Muscle of leg (tissue), 11 donors: ENCODE results near the gene POLR1G. TPM values are rescaled to one million over a fixed set of nuclear protein-coding genes. Genes with fewer than 3 reads are reported as not detected.

Experiments used
- DNase-seq: peaks from one replicate; pipeline ENCODE4 v3.0.0; 2013
- H3K27ac ChIP-seq: one replicate; pipeline ENCODE4 v1.5.1; 2013; ENCODE audit warnings: mild to moderate bottlenecking, low read length, control low read depth
- H3K27me3 ChIP-seq: one replicate; pipeline ENCODE4 v1.6.1; 2013; ENCODE audit warnings: low read length; ENCODE audit not compliant: control insufficient read depth, insufficient read depth
- H3K36me3 ChIP-seq: one replicate; pipeline ENCODE4 v1.6.1; 2013; ENCODE audit warnings: low read length; ENCODE audit not compliant: control insufficient read depth, insufficient read depth
- H3K4me1 ChIP-seq: one replicate; pipeline ENCODE4 v1.6.1; 2013; ENCODE audit warnings: low read length; ENCODE audit not compliant: control insufficient read depth, insufficient read depth
- H3K4me3 ChIP-seq: one replicate; pipeline ENCODE4 v1.5.1; 2013; ENCODE audit warnings: low read length, control low read depth
- H3K9me3 ChIP-seq: replicated peaks from 2 replicates; pipeline ENCODE4 v1.6.1; 2013; ENCODE audit warnings: low read depth, low read length; ENCODE audit not compliant: control insufficient read depth
- WGBS: methylation state at CpG from one replicate; pipeline ENCODE4 v1.1.5; 2013; ENCODE audit warnings: missing lambda C conversion rate; ENCODE audit not compliant: insufficient coverage; 5-methylcytosine and 5-hydroxymethylcytosine counted together
- polyA plus RNA-seq, 8 donors: library from polyadenylated mRNA; unstranded; fragments of 120-200 nt; gene quantifications; one replicate each; pipeline versions ENCODE4 v1.2.1 to v1.2.3, GENCODE V29; 2013; ENCODE audit warnings: inconsistent platforms in 1 of 8, low replicate concordance in 1 of 8; ENCODE audit not compliant: insufficient read length in 8 of 8, insufficient read depth in 1 of 8
- total RNA-seq: library from RNA; stranded (reverse); fragments of 120-200 nt; gene quantifications from one replicate; pipeline ENCODE4 v1.2.4, GENCODE V29; 2013

The POLR1G gene
- total and polyA plus RNA-seq, 9 donors, result 4.4 to 8.9 (median 6.8) TPM

DNA sequence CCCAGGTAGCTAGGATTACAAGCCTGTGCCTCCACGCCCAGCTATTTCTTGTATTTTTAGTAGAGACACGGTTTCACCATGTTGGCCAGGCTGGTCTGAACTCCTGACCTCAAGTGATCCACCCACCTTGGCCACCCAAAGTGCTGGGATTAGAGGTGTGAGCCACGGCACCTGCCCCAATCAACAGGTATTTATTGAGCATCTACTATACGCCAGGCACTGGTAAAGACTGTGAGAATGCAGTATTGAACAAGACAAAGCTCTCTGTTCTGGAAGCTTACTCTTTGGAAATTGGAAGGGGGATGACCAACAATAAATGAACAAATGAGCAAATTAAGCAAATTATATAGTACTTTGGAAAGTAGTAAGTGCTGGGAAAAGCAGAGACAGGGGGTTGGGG is 38.7 kb downstream of the POLR1G start:
- DNase-seq, result no peak
- H3K4me3 ChIP-seq, result no peak overlapping the region
- H3K27ac ChIP-seq, result peak overlapping the region; percentile 95
- no peaks in the 10 kb centered on the region for H3K27me3 ChIP-seq
- no peaks in the 10 kb centered on the region for H3K36me3 ChIP-seq
- 60% methylated on average over 1 of the region's 4 CpGs for WGBS
- H3K9me3 ChIP-seq, result no peaks in the 10 kb centered on the region
- peaks cover 58% of the 10 kb centered on the region for H3K4me1 ChIP-seq

DNA sequence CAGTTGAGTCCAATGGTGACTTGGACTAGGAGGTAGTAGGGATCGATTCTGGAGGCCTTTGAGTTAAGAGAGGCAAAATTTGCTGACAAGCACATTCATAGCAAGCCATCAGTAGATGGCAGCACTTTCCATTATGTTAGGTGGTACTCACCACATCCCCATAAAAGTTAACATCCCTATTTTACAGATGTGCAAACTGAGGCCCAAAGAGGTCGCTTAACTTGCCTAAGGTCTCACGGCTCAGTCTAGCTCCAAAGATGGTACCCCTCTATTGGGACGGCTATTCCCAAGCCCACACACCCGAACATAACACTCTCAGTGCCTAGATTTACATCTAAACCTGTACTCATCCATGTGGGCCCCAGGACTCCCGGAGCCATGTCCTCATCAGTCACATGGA is 39.9 kb downstream of the POLR1G start:
- H3K27me3 ChIP-seq, result no peaks in the 10 kb centered on the region
- peaks cover 52% of the 10 kb centered on the region for H3K4me1 ChIP-seq
- H3K4me3 ChIP-seq, result no peak overlapping the region
- H3K27ac ChIP-seq, result no peak overlapping the region
- no peaks in the 10 kb centered on the region for H3K36me3 ChIP-seq
- DNase-seq, result no peak
- no peaks in the 10 kb centered on the region for H3K9me3 ChIP-seq
- WGBS, result 90% methylated on average over 4 of the region's 6 CpGs

DNA sequence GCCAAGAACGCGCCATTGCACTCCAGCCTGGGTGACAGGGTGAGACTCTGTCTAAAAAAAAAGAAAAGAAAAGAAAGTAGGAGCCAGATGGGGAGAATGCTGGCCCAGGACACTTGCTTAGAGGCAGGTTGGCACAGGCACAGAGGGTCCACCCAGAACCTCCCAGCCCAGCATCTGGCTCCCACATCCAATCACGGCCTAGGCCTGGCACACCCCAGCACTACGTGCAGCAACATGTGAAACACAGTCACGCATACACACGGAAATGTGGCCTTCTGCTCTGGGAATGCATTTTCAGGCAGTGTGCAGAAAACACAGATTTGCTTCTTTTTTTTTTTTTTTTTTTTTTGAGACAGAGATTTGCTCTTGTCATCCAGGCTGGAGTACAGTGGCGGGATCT is 40.5 kb downstream of the POLR1G start:
- H3K4me1 ChIP-seq, result peaks cover 57% of the 10 kb centered on the region
- no peak overlapping the region for H3K27ac ChIP-seq
- no peaks in the 10 kb centered on the region for H3K36me3 ChIP-seq
- no peak overlapping the region for H3K4me3 ChIP-seq
- DNase-seq, result peak; percentile 75
- no peaks in the 10 kb centered on the region for H3K9me3 ChIP-seq
- H3K27me3 ChIP-seq, result no peaks in the 10 kb centered on the region
- WGBS, result 47% methylated on average over 5 of the region's 7 CpGs

DNA sequence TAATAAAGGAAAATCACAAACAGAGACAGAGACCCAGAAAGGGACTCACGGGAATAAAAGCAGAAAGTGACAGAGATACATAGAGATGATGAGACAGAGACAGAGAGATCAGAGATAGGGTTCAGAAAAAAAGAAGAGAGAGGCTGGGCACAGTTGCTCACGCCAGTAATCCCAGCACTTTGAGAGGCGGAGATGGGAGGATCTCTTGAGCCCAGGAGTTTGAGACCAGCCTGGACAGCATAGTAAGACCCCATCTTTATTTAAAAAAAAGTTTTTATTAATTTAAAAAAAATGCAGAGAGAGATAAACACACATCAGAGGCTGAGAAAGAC is 41.9 kb downstream of the POLR1G start:
- H3K4me1 ChIP-seq, result peaks cover 48% of the 10 kb centered on the region
- H3K9me3 ChIP-seq, result no peaks in the 10 kb centered on the region
- 80% methylated on average over 1 of the region's 3 CpGs for WGBS
- H3K27ac ChIP-seq, result no peak overlapping the region
- no peaks in the 10 kb centered on the region for H3K27me3 ChIP-seq
- H3K36me3 ChIP-seq, result no peaks in the 10 kb centered on the region
- no peak overlapping the region for H3K4me3 ChIP-seq
- no peak for DNase-seq

DNA sequence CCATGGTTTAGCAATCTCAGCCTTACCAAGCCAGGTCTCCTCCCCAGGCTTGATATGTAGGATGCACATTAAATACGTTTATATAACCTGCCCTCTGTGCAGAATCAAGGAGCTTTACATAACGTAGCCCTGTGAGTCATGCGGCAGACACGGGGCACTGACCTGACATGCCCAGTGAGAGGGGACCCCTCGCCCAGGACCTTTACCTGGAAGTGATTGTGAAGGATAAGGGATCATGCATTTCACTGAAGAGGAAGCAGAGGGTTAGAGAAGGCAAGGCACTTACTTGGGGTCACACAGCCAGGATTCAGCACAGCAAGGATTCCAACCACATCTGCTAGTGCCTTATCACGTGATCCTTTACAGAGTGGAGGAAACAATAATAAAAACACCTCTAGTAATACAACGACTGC is 42.4 kb downstream of the POLR1G start:
- Histone ChIP-seq H3K4me3 (no peak overlapping the region), H3K36me3 (no peaks in the 10 kb centered on the region), H3K27me3 (no peaks in the 10 kb centered on the region), H3K4me1 (peaks cover 43% of the 10 kb centered on the region), H3K27ac (no peak overlapping the region), H3K9me3 (no peaks in the 10 kb centered on the region)
- no peak for DNase-seq
- WGBS, result 82% methylated on average over 5 of the region's 7 CpGs

DNA sequence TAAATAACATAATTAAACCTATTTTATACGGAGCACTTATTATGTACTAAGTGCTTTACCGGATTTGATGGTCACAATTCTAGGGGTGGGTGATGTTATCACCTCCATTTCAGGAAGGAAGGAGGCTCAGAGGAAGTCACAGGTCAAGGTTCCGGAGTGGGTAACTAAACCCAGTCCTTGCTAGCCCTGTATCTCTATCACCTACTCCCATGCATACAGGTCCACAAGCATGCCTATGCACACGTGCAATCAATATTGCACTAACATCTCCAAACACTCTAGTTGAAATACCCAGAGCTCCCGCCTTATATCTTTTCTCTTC is 43.5 kb downstream of the POLR1G start:
- Histone ChIP-seq H3K4me1 (peaks cover 37% of the 10 kb centered on the region), H3K27ac (peak overlapping the region; percentile 84), H3K9me3 (no peaks in the 10 kb centered on the region), H3K4me3 (peak overlapping the region; percentile 59), H3K27me3 (no peaks in the 10 kb centered on the region), H3K36me3 (no peaks in the 10 kb centered on the region)
- DNase-seq, result no peak
- 11% methylated on average over 2 of the region's 5 CpGs for WGBS

DNA sequence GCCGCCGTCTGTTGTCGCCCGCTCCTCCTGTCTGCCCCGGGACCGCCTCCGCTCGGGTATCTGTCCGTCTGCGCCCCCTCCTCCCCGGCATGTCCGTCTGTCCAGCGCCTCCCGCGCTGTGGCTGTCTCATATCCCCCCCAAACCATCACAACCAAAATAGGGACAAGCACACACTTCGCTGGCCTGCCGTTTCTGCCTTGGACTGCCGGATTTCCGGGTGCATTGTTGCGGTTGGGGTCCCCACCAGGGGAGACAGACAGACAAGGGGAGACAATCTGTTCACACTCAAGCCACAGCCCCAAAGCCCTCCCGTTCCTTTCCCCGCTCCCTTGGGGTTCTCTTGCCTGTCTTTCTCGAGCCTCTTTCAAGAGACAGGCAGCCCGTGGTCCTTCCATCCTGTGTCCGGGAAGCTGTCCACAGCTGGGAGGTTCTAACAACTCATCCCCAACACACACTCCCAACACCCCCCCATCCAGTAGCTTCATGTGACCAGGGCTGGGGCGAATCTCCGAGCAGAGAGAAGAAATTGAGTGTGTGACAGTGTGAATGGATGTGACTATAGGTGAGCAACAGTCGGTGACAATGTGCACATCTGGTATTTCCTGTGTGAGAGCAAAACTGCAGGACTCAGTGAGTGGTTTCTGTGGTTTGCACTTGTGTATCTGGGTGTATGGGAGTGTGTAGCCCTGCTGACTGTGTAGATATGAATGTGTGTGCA is 44.8 kb downstream of the POLR1G start:
- peaks cover 46% of the 10 kb centered on the region for H3K4me1 ChIP-seq
- no peaks in the 10 kb centered on the region for H3K36me3 ChIP-seq
- H3K27ac ChIP-seq, result peak overlapping the region; percentile 95
- 1% methylated on average over 25 of the region's 28 CpGs for WGBS
- peak; percentile 88 for DNase-seq
- no peaks in the 10 kb centered on the region for H3K27me3 ChIP-seq
- peak overlapping the region; percentile 67 for H3K4me3 ChIP-seq
- no peaks in the 10 kb centered on the region for H3K9me3 ChIP-seq

DNA sequence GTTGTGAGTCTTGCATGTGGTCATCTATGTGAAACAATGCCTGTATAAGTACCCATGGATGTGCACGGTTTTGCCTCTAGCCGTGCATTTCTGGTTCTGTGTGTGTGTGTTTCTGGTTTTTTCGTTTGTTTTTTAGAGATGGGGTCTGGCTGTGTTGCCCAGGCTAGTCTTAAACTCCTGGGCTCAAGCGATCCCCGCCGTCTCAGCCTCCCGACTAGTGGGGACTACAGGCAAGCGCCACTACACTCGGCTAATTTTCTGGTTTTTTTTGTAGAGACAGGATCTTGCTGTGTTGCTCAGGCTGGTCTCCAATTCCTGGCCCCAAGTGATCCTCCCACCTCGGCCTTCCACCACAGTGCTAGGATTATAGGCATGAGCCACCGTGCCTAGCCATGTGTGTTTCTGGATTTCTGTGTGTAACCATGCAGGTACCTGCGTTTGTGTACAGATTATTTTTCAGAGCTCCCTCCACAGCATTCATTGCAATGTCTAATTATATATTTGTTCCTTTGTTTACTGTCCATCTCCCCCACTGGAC is 45.5 kb downstream of the POLR1G start:
- no peaks in the 10 kb centered on the region for H3K27me3 ChIP-seq
- DNase-seq, result no peak
- H3K27ac ChIP-seq, result no peak overlapping the region
- H3K36me3 ChIP-seq, result no peaks in the 10 kb centered on the region
- H3K9me3 ChIP-seq, result no peaks in the 10 kb centered on the region
- peaks cover 47% of the 10 kb centered on the region for H3K4me1 ChIP-seq
- H3K4me3 ChIP-seq, result no peak overlapping the region
- 53% methylated on average over 5 of the region's 12 CpGs for WGBS

DNA sequence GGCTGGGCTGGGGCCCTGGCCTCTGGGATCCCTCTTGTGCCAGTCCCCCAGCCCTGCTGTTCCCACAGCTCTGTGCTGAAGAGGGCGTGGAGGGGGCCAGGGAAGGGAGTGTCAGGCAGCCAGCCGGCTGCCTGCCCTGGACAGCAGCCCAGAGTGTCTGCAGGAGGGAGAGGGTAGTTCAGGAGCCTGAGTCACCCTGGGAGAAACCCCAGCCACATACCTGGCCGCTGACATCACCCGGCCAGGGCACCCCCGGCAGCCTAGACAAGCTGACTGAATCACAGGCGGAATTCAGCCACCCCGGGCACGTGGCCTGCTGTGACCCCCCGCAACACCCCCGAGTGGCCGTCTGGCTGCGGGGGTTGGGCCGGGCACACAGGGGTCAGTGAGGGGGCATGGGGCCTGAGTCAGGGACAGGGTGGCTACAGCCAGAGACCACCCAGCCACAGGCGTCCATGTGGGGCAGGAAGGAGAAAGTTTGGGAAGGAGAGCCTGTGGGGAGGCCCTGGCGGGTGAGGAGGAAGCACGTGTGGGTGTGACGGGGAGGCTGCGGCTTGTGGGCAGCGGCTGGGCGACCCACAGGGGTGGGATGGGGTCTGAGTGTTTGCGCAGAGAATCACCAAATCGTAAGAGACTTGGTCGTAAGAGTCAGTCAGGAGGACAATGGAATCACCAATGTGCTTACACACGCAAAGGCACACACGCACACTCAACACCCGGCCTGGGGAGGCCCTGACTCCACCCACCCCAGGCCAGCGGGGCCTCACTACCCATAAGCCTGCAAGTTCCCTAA is 49.5 kb downstream of the POLR1G start:
- 3% methylated on average over 14 of the region's 27 CpGs for WGBS
- Histone ChIP-seq H3K27me3 (peaks cover 3% of the 10 kb centered on the region), H3K36me3 (no peaks in the 10 kb centered on the region), H3K27ac (peak overlapping the region; percentile 80), H3K4me1 (peaks cover 27% of the 10 kb centered on the region), H3K9me3 (no peaks in the 10 kb centered on the region), H3K4me3 (no peak overlapping the region)
- peak; percentile 96 for DNase-seq

DNA sequence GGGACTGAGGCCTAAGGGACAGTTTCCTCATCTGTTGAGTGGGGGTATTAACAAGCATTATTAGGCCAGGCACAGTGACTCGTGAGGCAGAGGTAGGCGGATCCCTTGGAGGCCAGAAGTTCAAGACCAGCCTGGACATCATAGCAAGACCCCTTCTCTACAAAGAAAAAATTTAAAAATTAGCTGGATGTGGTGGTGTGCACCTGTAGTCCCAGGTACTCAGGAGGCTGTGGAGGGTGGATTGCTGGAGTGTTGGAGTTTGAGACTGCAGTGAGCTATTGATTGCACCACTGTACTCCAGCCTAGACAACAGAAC is 50.0 kb downstream of the POLR1G start:
- no CpG with 5 or more reads among the region's 2 CpGs for WGBS
- Histone ChIP-seq H3K27ac (peak overlapping the region; percentile 80), H3K36me3 (no peaks in the 10 kb centered on the region), H3K4me3 (no peak overlapping the region), H3K4me1 (peaks cover 22% of the 10 kb centered on the region), H3K9me3 (no peaks in the 10 kb centered on the region), H3K27me3 (peaks cover 5% of the 10 kb centered on the region)
- DNase-seq, result no peak
